GM18858 (cell line): Measurements from ENCODE around the gene RSPH1.

Experiments used
- ATAC-seq: cut with Tn5 transposase; IDR thresholded peaks from one replicate; pipeline ENCODE4 v1.9.1; 2021; ENCODE audit not compliant: unreplicated experiment

Gene RSPH1

DNA sequence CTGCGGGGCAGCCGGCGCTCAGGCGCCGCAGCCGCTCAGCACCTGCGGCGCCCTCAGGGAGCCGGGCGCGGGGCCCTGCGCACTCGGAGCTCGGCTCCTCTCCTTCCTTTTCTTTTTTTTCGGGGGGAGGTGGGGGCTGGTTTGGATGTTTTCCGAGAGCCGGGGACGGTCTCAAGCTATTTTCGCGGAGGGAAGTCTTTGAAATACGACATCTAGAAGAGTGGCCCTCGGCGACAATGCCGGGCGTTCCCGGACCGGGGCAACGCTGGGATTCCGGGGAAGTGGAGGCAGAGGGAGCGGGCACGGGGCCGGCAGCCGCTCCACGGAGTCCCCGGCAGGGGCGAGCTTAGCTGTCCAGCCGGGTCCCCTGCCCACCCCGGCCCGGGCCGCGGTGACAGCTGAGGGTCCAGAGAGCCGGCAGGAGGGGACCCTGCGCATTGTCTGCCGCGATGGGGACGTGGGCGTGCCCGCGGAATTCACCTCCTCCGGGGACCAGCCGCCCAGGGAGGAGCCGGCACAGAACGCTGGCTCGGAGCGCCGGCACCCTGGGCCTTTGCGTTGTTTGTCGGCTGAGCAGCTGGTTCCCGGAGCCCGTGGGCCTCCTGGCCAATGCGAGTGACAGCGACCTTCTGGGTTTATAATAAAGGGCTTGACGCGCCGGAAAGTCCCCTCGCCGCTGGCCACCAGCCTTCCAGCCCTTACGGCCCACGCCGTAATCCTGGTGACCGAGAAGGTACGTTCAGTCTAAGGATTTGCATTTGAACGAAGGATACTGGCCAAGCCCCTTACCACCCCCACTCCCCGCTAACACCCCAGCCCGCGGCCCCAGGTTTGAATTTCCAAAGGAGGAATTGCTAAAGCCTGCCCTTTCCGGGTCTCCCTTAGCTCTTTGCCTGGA lies 18.2 kb upstream of the RSPH1 start:
- no peak for ATAC-seq

DNA sequence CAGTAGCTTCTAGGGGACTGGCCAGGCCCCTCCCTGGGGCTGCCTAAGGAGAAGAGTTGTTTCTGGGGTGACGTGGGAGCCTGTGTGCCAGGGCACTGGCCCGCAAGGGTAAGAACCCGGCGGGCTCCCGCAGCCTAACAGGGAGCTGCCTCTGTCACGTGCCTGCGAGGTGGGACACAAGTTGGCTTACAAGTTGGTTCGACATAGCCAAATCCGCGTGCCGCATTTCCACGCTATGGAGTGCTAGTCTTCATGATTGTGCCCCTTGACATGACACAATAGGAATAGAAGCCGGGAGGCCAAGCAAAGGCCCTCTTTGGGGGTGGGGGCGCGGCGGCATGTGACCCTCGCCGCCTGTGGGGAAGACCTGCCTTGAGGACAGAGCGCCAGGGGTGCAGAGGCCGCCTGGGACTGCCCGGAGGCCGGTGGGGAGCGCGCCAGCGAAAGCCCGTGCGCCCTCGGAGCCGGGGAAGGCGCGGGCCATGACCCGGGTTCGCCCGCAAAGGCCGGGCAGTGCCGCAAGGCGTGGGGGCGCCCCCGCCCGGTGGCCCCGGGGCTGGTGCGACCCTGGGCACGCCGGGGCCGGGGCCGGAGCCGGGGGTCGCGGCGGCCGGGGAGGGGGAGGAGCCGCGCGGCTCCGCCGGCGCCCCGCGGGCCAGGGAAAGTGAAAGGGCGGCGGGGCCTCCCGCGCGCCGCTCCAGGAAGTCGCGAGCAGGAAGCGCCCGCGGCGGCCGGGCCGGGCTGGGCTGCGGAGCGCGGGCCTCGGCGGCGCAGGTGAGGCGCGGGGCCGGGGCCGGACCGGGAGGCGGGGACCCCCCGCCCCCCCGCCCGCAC lies 17.3 kb upstream of the RSPH1 start, which contains the start of gene SLC37A1:
Gene SLC37A1, plus strand, starts transcription at position 702 of the 834 bp plus-strand sequence. CDS start 4,603 bp downstream, outside the sequence.
- no peak for ATAC-seq

DNA sequence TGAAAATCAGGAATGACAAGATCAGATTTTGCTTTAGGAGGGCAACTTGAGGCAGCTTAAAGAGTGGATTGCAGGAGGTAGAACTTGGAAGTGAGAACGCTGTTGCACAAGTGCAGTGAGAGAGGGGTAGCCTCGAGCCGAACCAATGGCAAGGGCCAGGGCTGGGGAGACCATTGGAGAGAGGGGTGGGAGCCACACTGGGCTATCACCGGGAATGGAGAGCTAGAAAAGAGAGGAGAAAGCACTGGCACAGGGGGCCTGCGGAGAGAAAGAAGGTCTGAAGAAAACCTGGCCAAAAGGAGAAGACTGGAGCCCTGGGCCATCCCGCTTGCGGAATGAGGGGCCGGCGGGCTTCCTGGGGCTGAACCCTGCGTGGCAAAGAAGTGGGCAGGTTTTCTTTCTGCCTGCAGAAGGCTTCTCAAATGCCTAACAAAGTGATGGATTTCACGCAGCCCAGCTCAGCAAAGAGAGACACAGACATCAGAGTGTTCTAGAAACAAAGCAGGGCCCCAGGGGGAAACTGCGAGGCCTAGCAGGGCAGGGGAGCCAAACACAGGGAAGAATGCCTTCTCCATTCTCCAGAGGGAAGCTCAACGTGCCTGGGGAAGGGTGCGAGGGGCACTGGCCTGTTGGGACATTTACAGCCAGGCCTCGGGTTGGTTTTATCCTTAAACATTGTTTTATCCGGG lies 16.5 kb upstream of the RSPH1 start:
- no peak for ATAC-seq

DNA sequence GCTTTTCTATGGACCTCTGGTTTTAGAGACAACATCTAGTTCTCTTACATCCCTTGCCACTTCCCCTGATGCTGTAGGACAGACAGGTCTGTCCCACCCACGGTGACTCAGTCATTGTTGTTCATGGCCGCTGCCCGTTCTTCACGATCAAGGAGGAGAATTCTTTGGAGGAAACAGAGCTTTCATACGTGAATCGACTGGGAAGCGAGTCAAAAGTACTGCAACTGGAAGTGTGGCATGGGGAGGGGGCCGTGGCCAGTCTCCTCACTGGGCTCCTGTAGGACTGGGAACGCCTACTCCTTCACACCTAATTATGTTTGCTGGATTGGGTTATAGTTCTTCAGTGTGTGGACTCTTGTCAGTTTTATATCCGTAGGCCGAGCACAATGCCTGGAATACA lies 13.2 kb upstream of the RSPH1 start:
- ATAC-seq, result no peak

DNA sequence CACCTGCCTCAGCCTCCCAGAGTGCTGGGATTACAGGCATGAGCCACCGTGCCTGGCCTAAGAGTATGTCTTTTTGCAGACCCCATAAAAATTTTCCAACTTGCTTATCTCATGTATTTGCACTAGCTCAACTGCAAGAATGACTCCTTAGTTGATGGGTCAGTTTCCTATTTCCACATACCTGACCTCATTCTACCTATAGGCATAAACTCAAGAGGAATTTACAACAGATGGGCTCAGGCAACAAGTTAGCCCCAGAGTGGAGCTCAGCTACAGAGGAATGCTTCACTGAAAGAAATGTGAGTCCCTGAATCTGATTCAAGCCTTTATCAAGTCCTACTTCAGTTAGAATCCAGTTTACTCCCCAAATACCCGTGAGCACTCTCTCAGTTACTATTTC lies 12.3 kb upstream of the RSPH1 start:
- no peak for ATAC-seq

DNA sequence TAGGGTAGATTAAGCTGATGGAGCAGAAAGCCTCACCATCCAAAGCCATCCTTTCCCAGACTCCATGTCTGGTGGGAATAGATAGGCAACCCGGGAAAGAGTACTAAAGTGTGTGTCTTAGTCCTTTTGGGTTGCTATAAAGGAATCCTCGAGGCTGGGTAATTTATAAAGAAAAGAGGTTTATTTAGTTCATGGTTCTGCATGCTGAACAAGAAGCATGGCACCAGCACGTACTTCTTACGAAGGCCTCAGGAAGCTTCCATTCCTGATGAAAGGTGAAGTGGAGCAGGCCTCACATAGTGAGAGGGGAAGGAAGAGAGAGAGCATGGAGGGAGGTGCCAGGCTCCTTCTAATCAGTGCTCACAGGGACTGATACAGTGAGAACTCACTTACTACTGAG lies 11.4 kb upstream of the RSPH1 start:
- no peak for ATAC-seq

DNA sequence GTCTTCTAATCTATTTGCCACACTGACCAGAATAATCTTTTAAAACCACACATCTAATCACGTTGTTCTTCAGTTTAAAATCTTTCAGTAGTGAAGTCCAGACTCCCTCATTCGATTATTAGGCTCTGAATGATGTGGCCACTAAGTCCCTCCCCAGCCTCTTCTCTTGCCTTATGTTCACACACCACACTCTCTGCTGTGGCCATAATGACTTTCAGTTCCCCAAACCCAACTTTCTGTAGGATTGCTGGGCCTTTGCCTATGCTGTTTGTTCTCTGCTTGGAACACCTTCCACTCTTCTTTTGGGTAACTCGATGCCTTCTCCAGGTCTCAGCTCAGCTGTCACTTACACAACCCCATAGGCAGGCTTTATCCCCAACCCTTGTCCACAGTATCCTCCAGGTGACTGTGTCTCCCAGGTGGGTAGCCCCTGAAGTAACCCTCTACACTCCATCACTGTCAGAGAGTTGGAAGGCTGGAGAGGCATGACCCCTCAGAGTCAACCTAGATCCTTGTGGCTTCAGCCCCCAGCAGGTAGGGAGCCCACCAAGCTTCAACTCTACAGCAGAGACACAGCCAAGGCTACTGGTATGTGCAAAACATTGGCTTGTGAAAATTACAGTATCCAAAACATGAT lies 9.2 kb upstream of the RSPH1 start:
- ATAC-seq, result peak; percentile 86

DNA sequence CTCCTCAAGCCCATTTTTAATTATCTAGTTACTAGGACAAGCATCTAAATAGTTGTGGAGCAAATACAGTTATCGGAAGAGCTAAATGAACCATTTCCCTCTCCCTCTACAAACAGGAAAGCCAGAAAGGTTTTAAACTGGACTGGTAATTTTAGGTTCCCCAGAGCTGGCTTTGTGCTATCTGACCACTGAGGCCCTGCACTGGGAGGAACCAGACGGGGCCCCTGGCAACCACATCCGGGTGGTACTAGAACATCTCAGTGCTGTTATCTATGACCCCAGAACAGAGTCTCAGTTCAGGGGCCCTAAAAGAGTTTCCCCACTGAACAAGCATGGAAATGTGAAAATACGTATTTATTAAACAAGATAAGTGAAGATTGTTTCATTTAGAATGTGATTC lies 7.7 kb upstream of the RSPH1 start:
- ATAC-seq, result no peak

DNA sequence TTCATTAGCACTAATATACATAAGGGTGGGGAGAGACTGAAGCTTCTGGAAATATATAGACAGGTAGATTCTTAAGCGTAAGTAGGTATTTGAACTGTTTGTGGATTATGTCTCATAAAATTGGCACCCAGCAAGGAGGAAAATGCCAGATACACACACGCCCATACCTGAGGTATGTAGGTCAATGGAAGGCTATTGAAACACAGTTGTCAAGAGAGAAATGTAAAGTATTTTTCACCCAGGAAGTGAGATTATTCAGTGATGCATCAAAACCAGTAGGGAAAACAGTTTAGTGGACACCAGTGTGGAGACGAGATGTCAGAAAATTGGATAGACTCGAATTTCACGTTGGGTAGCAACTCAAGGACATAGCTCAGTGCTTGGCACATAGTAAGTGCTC lies 4.7 kb upstream of the RSPH1 start:
- ATAC-seq, result no peak

DNA sequence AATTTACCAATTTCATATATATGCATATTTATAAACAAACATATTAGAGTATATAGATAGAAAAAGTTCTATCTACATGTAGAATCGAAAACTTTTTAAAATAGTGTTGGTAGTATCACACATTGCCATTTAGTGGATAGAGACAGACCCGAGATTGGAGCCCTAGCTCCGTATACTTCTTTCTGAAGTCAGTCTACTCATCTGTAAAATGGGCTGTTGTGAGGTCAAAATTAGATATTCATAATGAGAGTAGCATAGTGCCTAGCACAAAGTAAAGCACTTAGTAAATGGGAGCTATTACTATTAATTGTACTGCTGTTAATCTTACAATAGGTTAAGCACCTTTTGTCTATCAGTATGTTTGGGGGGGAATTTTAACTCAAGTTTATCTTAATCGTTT lies 4.2 kb upstream of the RSPH1 start:
- ATAC-seq, result no peak

DNA sequence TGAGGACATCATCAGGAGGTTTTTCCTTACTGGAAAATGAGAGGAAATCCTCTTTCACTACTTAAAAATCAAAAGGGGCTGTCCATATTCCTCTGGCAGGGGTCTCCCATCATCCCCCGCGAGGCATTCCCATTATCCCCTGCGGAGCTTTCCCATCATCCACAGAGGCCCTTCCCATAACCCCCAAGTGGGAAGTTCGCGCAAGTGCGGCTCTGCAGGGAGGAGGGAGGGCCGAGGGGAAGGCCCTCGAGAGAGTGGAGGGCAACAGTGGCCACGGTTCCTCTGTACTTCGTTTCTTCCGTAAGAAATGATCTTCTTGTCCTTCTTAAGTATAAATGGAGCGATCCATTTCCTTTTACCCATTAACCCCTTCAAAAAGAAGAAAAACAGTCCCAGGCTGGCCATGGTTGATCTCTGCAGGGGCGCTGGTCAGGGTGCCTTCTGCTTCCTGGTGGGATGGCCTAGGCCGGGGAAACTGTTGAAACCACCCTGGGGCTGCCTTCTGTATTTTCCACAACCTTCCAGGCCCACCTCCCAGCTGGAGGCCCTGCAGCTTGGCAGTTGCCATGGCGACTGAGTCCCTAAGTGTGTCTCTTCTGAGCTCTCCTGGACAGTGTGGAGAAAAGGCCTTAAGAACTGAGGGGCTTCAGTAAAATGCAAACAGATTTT lies 3.6 kb upstream of the RSPH1 start:
- ATAC-seq, result no peak

DNA sequence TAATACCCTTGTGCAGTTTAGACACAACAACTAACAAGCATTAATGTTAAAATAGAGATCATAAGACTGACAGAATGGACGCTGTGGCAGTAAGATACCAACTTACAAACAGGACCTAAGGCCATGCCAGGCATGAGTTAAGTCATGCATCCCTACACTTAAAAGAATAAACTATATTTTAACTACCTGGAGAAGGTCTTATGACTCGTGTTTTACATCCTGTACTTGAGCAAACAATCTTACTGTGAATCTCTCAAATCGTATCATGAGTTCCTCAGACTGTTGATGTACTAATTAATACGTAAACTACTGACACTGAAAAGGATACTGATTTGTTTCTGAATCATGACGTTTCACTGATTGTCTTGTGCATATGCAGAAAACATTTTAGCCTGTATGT lies 2.0 kb upstream of the RSPH1 start:
- ATAC-seq, result no peak

DNA sequence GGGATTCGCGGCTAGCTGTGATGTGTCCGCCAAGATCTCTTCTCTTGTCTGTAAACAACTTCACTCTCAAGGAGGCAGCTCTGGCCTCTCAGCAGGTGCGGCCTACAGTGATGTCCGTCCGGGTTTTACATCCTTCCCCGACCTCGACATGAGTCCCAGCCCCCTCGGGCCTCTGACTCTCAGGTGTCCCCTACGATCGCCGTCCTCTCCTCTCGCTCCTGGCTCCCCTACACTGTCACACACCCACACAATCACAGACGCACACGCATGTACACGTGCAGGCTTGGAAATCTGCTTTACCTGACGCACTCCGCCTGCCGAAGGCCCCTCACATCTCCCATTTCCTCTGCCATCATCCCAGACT lies 797 bp upstream of the RSPH1 start:
- no peak for ATAC-seq

DNA sequence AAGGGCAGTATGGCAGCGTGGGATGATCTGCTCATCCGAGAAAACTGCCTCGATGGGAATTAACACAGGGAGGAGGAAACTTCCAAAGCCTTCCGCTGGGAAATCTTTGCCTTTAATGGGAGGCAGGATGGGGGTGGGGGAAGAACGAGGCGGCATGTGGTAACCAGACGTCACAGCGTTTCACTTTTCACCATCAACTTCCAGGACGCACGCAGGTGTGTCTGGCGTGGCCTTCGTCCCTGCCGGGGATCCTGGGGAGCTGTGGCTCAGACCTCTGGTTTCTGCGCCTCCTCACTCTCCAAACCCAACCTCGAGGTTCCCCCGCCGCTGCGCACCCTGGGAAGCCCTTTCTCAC lies 282 bp downstream of the RSPH1 start:
- peak; percentile 8 for ATAC-seq

DNA sequence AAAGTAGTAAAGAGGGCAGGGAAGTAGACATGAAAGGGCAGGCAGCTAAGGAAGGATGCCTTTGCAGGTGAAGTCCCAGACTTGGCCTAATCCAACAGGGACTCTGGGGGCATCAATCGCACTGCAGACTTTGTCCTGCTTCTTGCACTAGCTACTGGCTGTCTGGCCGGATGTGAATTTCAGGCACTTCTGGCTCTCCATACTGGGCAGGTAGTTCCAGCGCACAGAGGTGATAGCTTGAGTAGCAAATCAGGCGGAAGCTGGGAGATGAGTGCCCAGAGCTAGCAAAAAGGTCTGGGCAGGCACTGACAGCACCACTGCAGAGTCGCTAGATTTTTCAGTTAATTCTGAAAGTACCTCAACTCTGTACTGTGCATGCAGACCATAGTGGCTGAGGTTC lies 997 bp downstream of the RSPH1 start:
- no peak for ATAC-seq

DNA sequence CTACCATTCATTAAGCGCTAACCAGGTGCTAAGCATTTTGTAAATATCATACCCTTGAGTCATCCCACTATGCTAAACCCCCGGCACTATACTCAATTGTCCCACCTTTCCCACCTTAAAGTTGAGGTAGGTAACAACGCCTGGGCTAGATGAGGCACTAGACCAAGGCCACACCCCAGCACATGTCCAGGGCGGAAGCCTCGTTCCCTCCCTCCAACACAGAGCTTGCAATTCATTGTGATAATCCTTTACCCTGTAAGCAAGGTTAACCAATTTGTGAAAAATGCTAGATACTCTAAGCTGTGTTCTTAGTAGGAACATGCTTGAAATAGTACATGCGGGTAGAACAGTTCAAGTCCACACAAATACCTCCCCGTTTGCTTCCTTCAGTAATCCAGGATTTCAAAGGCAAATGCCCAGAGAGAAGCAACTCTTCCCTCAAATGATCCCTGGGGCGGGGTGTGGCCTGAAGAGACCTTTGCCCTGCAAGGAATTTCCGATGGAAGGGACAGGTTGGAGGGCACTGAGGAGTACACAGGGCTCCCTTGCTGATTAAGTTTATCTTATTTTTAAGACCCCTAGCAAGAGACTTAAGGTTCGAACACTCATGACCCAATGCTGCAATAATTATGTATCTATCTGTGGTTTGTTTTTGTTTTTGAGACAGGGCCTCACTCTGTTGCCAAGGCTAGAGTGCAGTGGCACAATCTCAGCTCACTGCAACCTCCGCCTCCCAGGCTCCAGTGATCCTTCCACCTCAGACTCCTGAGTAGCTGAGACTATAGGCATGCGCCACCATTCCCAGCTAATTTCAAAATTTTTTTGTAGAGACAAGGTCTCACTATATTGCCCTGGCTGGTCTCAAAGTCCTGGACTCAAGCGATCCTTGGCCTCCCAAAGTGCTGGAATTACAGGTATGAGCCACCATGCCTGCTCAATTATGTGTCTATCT lies 2.6 kb downstream of the RSPH1 start:
- no peak for ATAC-seq

DNA sequence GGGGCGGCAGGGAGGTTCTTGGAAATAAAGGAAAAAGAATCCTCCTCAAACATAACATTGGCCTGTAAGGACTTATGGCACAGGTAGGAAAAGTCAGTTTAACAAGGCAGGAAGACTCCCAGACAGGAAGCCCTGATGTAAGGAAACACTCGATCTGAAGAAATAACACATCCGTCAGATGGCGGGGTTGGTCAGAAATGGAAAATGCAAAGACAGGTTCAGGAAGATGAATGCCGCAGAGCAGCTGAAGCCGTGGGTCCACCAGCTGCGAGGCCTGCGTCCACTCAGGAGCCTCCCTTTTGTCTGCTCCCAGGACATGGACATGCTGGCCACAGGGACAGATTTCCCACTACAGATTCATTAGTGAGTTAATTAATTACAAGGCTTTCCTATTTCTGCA lies 3.8 kb downstream of the RSPH1 start:
- ATAC-seq, result no peak

DNA sequence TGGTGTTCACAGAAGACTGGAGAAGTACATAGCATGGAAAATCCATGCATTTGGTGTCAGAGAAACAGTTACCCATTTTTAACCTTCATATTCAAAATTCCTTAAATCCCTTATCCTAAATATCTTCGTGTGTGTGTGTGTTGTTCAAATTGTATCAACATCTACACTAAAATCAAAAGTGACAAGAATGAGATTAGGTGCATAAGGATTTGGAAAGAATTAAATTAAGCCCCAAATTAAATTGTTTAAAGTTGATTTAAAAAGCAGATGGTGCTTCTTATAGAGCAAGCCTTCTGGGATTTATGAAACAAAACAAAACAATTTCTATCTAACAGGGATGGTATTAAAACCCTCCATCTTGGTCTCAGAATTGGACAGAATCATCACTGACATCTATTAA lies 4.7 kb downstream of the RSPH1 start:
- no peak for ATAC-seq

DNA sequence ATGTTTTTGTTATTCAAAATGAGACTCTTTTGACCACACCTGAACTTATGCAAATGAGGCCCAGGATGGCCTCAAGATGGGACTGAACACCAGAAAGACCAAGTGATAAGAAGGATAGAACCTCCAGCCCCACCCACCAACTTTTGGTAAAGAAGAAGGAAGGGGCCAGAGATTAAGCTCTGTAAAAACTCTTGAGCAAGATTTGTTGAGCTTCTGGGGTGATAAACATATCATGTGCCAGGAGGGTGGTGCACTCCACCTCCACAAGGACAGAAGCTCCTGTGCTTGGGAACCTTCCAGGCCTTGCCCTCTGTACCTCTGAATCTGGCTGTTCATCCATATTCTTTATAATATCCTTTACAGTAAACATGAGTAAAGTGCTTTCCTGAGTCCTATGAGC lies 5.3 kb downstream of the RSPH1 start:
- no peak for ATAC-seq

DNA sequence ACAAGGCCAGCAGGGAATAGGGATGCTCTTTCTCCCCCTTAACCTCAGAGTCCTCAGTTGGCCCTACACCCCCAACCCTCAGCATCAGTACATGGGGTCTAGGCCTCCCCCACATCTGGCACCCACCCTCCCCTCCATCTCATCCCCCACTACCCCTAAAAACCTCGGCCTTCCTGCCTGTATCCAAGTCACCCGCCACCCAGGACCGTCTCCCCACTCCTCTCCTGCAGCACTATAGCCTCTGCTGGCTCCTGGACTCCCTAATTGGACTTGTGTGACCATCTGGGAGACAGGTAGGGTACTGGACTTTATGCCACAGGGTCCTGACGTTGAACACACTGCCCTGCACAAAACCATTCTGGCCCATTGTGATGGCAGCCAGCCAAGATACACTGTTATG lies 6.0 kb downstream of the RSPH1 start:
- no peak for ATAC-seq
